AG08395 (cell line): ENCODE results near the gene TBC1D8B.
A peak's percentile ranks its signal among the peaks of the same experiment; 100 is the strongest.

ENCODE experiments used
- DNase-seq: peaks from one replicate; pipeline ENCODE4 v3.0.0; 2012; ENCODE audit warnings: mixed read lengths, low spot score

The TBC1D8B gene

GRCh38 chrX:106898462-106898861 lies 96.0 kb downstream of the TBC1D8B start:
- peak; percentile 47 for DNase-seq

- no peak for DNase-seq
Observed at GRCh38 chrX:106899276-106899675, 96.8 kb downstream of the TBC1D8B start.

GRCh38 chrX:106899841-106900240 lies 97.4 kb downstream of the TBC1D8B start:
- no peak for DNase-seq

GRCh38 chrX:106901341-106901740 lies 98.9 kb downstream of the TBC1D8B start:
- DNase-seq = no peak

- DNase-seq = no peak
Observed at GRCh38 chrX:106901781-106902219, 99.3 kb downstream of the TBC1D8B start.

- no peak for DNase-seq
Observed at GRCh38 chrX:106902684-106903083, 100.2 kb downstream of the TBC1D8B start.

- DNase-seq = no peak
Observed at GRCh38 chrX:106903291-106903824, 100.9 kb downstream of the TBC1D8B start, which contains the start of gene RIPPLY1. RIPPLY1 (minus strand) TSS chrX:106903341; CDS start chrX:106903287, 54 bp downstream.

- DNase-seq = no peak
Observed at GRCh38 chrX:106903856-106904528, 101.5 kb downstream of the TBC1D8B start.

- DNase-seq = no peak
Observed at GRCh38 chrX:106905064-106905708, 102.7 kb downstream of the TBC1D8B start.

- DNase-seq = no peak
Observed at GRCh38 chrX:106906361-106906760, 103.9 kb downstream of the TBC1D8B start.

GRCh38 chrX:106912864-106913263 lies 110.4 kb downstream of the TBC1D8B start:
- peak; percentile 35 for DNase-seq

GRCh38 chrX:106917830-106918500 lies 115.5 kb downstream of the TBC1D8B start:
- DNase-seq = no peak

GRCh38 chrX:106919932-106920452 lies 117.5 kb downstream of the TBC1D8B start, which contains the start of gene CLDN2:
CLDN2 (plus strand) TSS chrX:106920402; CDS start chrX:106928229, 7,827 bp downstream.
- no peak for DNase-seq

- no peak for DNase-seq
Observed at GRCh38 chrX:106921637-106922036, 119.2 kb downstream of the TBC1D8B start.
